Measurements from ENCODE around the gene EFCAB8.

EFCAB8 gene

GRCh38 chr20:32984196-32984595, 125.5 kb downstream of the EFCAB8 start:
- Histone ChIP-seq H3K27ac (ENCODE audit: low read depth, low read length) (no peak overlapping the region), H3K27me3 (ENCODE audit: insufficient read depth, low read length) (no peaks in the 10 kb centered on the region), H3K9me3 (ENCODE audit: insufficient read depth, low read depth, low read length) (no peaks in the 10 kb centered on the region), H3K9ac (ENCODE audit: low read depth, low read length) (no peak overlapping the region), H3K36me3 (ENCODE audit: insufficient read depth, low read length) (no peaks in the 10 kb centered on the region), H3K4me1 (ENCODE audit: insufficient read depth, low read length) (no peaks in the 10 kb centered on the region), H3K4me3 (ENCODE audit: low read length) (no peak overlapping the region)
- 76% methylated on average over 7 of the region's 7 CpGs for WGBS

- H3K4me3 ChIP-seq (ENCODE audit: low read length): no peak overlapping the region
- whole genome bisulfite sequencing: 91% methylated on average over 9 of the region's 9 CpGs
- H3K27ac ChIP-seq (ENCODE audit: low read depth, low read length): no peak overlapping the region
- H3K36me3 ChIP-seq (ENCODE audit: insufficient read depth, low read length): no peaks in the 10 kb centered on the region
- H3K9me3 ChIP-seq (ENCODE audit: insufficient read depth, low read depth, low read length): no peaks in the 10 kb centered on the region
- H3K27me3 ChIP-seq (ENCODE audit: insufficient read depth, low read length): no peaks in the 10 kb centered on the region
- no peaks in the 10 kb centered on the region for H3K4me1 ChIP-seq (ENCODE audit: insufficient read depth, low read length)
- no peak overlapping the region for H3K9ac ChIP-seq (ENCODE audit: low read depth, low read length)
These were observed 126.1 kb downstream of the EFCAB8 start for GRCh38 chr20:32984631-32985354.

- Histone ChIP-seq H3K36me3 (ENCODE audit: insufficient read depth, low read length) (no peaks in the 10 kb centered on the region), H3K27me3 (ENCODE audit: insufficient read depth, low read length) (no peaks in the 10 kb centered on the region), H3K4me3 (ENCODE audit: low read length) (no peak overlapping the region), H3K9me3 (ENCODE audit: insufficient read depth, low read depth, low read length) (no peaks in the 10 kb centered on the region), H3K4me1 (ENCODE audit: insufficient read depth, low read length) (no peaks in the 10 kb centered on the region), H3K9ac (ENCODE audit: low read depth, low read length) (no peak overlapping the region), H3K27ac (ENCODE audit: low read depth, low read length) (no peak overlapping the region)
- 90% methylated on average over 6 of the region's 6 CpGs for WGBS
These were observed 126.9 kb downstream of the EFCAB8 start for GRCh38 chr20:32985596-32985995.

- WGBS: 89% methylated on average over 18 of the region's 18 CpGs
- no peak overlapping the region for H3K27ac ChIP-seq (ENCODE audit: low read depth, low read length)
These were observed 127.7 kb downstream of the EFCAB8 start for GRCh38 chr20:32986331-32986966.

GRCh38 chr20:32987044-32987825, 128.5 kb downstream of the EFCAB8 start:
- Histone ChIP-seq H3K4me1 (ENCODE audit: insufficient read depth, low read length) (no peaks in the 10 kb centered on the region), H3K4me3 (ENCODE audit: low read length) (no peak overlapping the region), H3K36me3 (ENCODE audit: insufficient read depth, low read length) (no peaks in the 10 kb centered on the region), H3K9ac (ENCODE audit: low read depth, low read length) (no peak overlapping the region), H3K27ac (ENCODE audit: low read depth, low read length) (no peak overlapping the region), H3K9me3 (ENCODE audit: insufficient read depth, low read depth, low read length) (no peaks in the 10 kb centered on the region), H3K27me3 (ENCODE audit: insufficient read depth, low read length) (no peaks in the 10 kb centered on the region)
- WGBS: 83% methylated on average over 11 of the region's 11 CpGs

More at GRCh38 chr20:32986331-32986966, 127.7 kb downstream of the EFCAB8 start:
- Histone ChIP-seq H3K36me3 (ENCODE audit: insufficient read depth, low read length) (no peaks in the 10 kb centered on the region), H3K9ac (ENCODE audit: low read depth, low read length) (no peak overlapping the region), H3K27me3 (ENCODE audit: insufficient read depth, low read length) (no peaks in the 10 kb centered on the region), H3K4me1 (ENCODE audit: insufficient read depth, low read length) (no peaks in the 10 kb centered on the region), H3K9me3 (ENCODE audit: insufficient read depth, low read depth, low read length) (no peaks in the 10 kb centered on the region), H3K4me3 (ENCODE audit: low read length) (no peak overlapping the region)

GRCh38 chr20:32988008-32988407, 129.3 kb downstream of the EFCAB8 start:
- H3K27ac ChIP-seq (ENCODE audit: low read depth, low read length): no peak overlapping the region
- H3K9ac ChIP-seq (ENCODE audit: low read depth, low read length): no peak overlapping the region
- 91% methylated on average over 16 of the region's 16 CpGs for WGBS
- no peak overlapping the region for H3K4me3 ChIP-seq (ENCODE audit: low read length)
- no peaks in the 10 kb centered on the region for H3K4me1 ChIP-seq (ENCODE audit: insufficient read depth, low read length)
- no peaks in the 10 kb centered on the region for H3K27me3 ChIP-seq (ENCODE audit: insufficient read depth, low read length)
- no peaks in the 10 kb centered on the region for H3K9me3 ChIP-seq (ENCODE audit: insufficient read depth, low read depth, low read length)
- no peaks in the 10 kb centered on the region for H3K36me3 ChIP-seq (ENCODE audit: insufficient read depth, low read length)

- no peaks in the 10 kb centered on the region for H3K4me1 ChIP-seq (ENCODE audit: insufficient read depth, low read length)
- H3K27me3 ChIP-seq (ENCODE audit: insufficient read depth, low read length): no peaks in the 10 kb centered on the region
- H3K9ac ChIP-seq (ENCODE audit: low read depth, low read length): no peak overlapping the region
- H3K9me3 ChIP-seq (ENCODE audit: insufficient read depth, low read depth, low read length): no peaks in the 10 kb centered on the region
- no peaks in the 10 kb centered on the region for H3K36me3 ChIP-seq (ENCODE audit: insufficient read depth, low read length)
- WGBS: 90% methylated on average over 14 of the region's 14 CpGs
- H3K27ac ChIP-seq (ENCODE audit: low read depth, low read length): no peak overlapping the region
- no peak overlapping the region for H3K4me3 ChIP-seq (ENCODE audit: low read length)
These were observed 131.0 kb downstream of the EFCAB8 start for GRCh38 chr20:32989507-32990283.

GRCh38 chr20:32990426-32990825, 131.7 kb downstream of the EFCAB8 start:
- no peak overlapping the region for H3K27ac ChIP-seq (ENCODE audit: low read depth, low read length)
- no peak overlapping the region for H3K4me3 ChIP-seq (ENCODE audit: low read length)
- no peak overlapping the region for H3K9ac ChIP-seq (ENCODE audit: low read depth, low read length)
- no peaks in the 10 kb centered on the region for H3K36me3 ChIP-seq (ENCODE audit: insufficient read depth, low read length)
- H3K27me3 ChIP-seq (ENCODE audit: insufficient read depth, low read length): no peaks in the 10 kb centered on the region
- no peaks in the 10 kb centered on the region for H3K9me3 ChIP-seq (ENCODE audit: insufficient read depth, low read depth, low read length)
- H3K4me1 ChIP-seq (ENCODE audit: insufficient read depth, low read length): no peaks in the 10 kb centered on the region
- WGBS: 86% methylated on average over 3 of the region's 3 CpGs

GRCh38 chr20:32991383-32991782, 132.7 kb downstream of the EFCAB8 start:
- Histone ChIP-seq H3K36me3 (ENCODE audit: insufficient read depth, low read length) (no peaks in the 10 kb centered on the region), H3K9ac (ENCODE audit: low read depth, low read length) (no peak overlapping the region), H3K9me3 (ENCODE audit: insufficient read depth, low read depth, low read length) (no peaks in the 10 kb centered on the region), H3K4me1 (ENCODE audit: insufficient read depth, low read length) (no peaks in the 10 kb centered on the region), H3K4me3 (ENCODE audit: low read length) (no peak overlapping the region), H3K27ac (ENCODE audit: low read depth, low read length) (no peak overlapping the region), H3K27me3 (ENCODE audit: insufficient read depth, low read length) (no peaks in the 10 kb centered on the region)
- WGBS: 82% methylated on average over 2 of the region's 3 CpGs

- 83% methylated on average over 8 of the region's 8 CpGs for WGBS
- no peak overlapping the region for H3K9ac ChIP-seq (ENCODE audit: low read depth, low read length)
- H3K9me3 ChIP-seq (ENCODE audit: insufficient read depth, low read depth, low read length): no peaks in the 10 kb centered on the region
- H3K27ac ChIP-seq (ENCODE audit: low read depth, low read length): no peak overlapping the region
- H3K4me1 ChIP-seq (ENCODE audit: insufficient read depth, low read length): no peaks in the 10 kb centered on the region
- no peaks in the 10 kb centered on the region for H3K36me3 ChIP-seq (ENCODE audit: insufficient read depth, low read length)
- no peak overlapping the region for H3K4me3 ChIP-seq (ENCODE audit: low read length)
- H3K27me3 ChIP-seq (ENCODE audit: insufficient read depth, low read length): no peaks in the 10 kb centered on the region
These were observed 133.3 kb downstream of the EFCAB8 start for GRCh38 chr20:32991792-32992641.

Data from HUES64 (cell line).